GM19238 (cell line): ENCODE data around the gene ARHGAP22.

ENCODE experiments used
- DNase-seq: peaks from one replicate; pipeline ENCODE4 v3.0.0; 2011; ENCODE audit warnings: low spot score; ENCODE audit not compliant: insufficient read length

The ARHGAP22 gene

DNA sequence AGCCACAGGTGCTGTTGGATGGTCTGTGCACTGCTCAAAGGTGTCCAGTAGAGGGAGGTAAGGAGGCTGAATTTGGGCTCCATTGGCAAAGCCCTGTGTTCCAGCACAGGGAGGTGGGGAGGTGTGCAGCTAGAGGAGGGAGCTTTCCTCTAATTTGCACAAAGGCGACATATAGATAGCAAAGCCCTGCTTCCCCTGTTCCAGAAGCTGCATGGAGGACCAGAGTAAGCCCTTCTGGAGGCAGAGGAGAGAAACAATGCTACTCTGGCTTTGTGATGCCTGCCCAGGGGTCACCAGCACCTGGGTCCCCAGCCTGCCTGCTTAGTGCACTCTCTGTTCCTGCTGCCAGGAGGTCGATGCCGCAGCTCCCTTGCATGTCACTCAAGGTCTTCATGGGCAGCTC, 3.4 kb upstream of the ARHGAP22 start:
- DNase-seq, result peak; percentile 70

DNA sequence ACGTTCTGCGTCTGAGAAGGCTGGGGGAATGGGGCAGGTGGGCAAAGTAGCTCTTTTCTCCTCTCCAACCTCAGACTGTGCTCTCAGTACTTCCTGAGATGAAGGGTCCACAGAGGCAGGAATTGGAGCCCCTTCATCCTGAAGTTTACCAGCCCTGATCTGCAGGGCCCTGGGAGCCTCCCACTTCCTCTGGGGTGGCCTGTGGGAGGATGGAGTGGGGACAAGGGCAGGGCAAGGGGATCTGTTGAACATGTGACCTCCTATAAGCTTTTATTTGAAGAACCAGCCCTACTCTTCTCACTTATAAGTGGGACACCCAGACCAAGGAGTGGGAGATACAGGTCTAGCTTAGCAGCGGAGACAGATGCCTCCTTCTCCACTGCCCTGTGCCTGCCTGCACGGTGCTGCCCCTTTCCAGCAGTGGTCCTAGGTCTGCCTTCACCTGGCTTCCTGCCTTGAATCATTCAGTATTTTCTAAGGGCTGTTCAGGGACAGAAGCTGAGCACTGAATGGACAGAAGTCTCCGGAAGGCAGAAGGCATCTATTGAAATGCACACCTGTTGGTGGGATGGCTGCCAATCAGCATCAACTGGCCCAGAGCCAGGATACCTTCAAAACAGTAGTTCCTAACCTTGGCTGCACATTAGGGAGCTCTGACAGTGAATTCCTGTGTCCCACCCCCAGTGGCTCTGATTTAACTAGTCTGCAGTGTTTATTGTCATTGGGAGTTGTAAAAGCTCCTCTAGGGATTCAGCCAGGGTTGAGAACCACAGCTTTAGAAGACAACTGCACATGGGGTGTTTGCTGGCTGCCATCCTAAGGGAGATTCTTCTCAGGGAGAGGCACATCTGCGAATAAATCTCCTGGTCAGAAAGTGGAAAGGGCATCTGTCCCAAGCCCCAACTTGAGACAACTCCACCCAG, 2.7 kb upstream of the ARHGAP22 start:
- DNase-seq, result no peak

GRCh38 chr10:48606530-48607355, 1.9 kb upstream of the ARHGAP22 start:
- DNase-seq, result no peak

DNA sequence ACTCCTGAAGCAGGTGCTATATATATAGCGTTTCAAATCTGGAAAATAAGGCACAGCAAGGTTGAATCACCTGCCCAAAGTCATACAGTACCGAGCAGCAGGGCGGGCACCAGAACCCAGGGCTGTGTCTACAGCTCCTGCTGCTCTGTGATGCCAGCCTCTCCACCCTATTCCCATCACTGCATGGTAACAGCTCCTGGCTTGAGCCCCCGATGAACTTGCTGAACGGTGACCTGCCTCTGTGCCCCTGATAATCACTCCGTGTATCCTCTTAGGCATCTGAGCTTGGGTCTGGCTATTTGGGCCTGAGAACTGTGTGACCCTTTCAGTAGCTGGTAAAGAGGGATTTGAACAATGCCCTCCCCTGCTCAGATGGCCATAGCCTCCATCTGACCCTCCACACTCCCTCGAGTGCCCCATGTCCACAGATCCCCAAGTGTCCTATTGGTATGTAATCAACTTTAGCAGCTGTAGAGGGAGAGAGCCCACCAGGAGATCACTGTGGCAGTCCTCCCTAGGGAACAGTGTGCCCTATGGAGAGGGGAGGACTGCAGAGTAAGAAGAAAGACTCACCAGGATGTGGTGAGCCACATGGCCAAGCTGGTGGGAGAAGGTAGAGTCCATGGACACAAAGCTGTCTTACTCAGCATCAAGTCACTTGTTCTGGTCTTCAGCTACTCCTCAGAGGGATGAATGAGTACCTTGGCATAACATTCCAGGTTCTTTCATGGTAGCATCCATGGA, 1.1 kb upstream of the ARHGAP22 start:
- no peak for DNase-seq

- DNase-seq, result no peak
These were observed 558 bp downstream of the ARHGAP22 start for GRCh38 chr10:48604039-48604990.

DNA sequence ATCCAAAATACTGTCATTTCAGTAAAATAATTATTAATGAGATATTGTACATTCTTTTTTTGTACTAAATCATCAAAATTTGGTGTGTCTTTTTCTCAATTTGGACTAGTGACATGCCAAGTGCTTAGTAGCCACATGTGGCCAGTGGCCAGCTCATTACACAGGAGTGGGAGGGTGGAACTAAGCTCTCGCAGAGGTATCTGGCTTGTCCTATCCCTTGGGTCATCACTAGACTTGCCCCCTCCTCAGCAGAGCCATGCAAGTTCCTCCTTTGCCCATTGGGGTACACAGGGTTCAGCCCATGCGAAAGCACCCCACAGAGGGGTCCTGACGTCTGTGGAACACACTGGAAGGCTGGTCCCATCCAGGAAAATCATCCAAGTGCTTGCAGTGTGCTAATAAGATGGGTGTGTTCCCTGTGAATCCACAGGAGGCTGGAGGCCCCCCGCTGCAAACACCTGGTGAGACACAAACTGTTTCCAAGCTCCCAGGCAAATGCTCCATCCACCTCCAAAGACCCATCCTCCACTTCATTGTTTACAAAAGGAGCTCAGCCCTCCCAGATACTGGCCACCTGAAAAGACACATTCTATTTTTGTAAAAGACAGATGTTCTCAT, 1.3 kb downstream of the ARHGAP22 start:
- DNase-seq, result no peak

DNA sequence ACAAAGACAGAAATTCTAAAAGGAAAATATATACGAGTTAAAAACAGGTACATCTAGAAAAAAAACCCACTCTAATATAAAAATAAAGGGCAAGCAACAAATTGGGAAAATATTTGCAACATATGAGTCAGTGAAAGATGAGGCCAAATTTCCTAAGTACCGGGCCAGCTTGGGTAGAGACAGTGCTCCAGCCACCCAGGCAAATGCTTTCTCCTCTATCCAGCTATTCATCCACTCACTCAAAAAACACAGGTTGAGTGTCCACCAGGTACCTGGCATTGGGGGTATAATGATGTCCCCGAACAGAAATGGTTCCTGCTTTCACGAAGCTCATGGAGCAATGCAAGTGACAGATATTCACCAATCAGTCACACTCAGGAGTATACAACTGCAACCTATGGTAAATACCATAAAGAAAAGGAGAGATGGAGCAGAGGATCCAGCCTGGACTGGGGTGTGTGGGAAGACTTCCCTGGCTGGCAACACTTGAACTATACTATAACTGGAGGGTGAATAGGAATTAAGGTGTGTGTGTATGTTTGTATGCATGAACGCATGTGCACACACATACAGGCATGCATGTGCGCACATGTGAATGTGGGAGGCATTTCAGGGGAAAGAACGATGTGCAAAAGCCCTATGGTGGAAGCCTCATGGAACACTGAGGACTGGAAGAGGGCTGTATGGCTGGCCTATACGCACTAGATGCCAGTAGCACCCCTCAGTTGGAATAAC, 2.3 kb downstream of the ARHGAP22 start:
- DNase-seq, result no peak

DNA sequence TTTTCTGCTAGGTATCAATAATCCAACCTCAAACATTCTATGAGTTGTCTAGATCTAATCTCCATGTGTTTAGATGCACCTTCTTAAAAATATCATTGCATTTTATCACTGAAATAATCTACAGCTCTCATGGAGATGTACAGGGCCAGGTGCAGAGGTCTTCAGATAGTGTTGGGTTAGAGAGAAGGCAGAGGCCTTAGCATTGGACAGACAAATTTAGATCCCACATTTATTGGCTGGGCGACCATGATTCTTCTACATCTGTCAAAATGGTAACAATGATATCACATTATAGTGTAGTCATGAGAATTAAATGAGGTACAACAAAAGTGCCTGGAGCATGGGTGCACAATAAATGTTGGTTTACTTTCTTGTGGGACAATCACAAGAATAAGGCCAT, 3.1 kb downstream of the ARHGAP22 start:
- no peak for DNase-seq

DNA sequence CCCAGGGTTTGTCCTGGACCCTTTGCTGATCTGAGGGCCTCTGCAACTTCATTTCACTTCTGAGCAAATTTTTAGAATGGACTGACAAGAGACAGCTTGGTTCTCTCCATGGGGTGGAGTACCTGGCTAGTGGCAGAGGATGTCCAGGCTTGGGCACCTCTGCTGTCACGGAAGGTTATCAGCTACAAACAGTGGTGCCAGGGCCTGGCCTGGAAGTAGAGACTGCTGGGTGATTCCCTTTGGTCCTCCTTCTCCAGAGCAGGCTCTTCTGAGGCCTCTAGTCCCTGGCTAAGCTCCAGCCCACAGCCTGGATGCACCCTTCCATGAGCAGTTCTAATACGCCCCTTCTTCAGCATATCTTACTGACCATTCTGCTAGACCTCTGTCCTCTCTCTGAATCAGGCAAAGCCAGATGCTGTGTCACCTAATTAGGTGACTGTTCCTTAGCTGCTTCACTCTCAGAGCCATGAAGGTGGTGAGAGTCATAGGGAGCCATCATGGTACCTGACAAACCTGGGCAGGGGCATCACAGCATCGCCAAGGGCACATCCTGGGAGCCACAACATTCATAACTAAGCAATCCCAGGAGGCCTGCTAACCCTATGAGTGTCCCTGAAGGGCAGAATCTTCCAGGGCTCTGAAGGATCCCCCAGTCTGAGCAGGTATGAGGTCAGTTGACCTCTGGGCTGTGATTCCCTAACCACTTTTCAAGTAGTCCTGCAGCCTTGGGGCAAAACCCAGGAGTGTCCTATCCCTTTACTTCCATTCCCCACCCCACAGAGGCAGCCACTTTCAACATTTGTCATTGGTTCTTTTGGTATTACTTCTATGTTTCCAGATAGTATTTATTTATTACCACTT, 4.0 kb downstream of the ARHGAP22 start:
- no peak for DNase-seq

DNA sequence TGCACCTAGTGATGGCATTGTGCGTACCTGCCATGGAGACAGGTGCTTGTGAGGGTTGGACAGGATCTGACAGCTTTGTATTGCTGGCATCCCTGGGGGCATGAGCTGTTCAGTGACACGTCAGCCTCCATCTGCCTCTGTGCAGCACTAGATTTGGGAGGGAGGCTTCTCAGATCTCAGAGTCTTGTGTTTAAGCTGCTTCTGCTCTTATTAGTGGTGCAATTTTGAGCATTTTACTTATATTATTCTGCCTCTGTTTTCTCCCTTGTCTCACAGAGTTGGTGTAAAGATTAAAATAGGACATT, 5.1 kb downstream of the ARHGAP22 start:
- DNase-seq, result no peak

- DNase-seq, result no peak
These were observed 5.7 kb downstream of the ARHGAP22 start for GRCh38 chr10:48598936-48599829.

- no peak for DNase-seq
These were observed 6.5 kb downstream of the ARHGAP22 start for GRCh38 chr10:48598243-48598935.

- DNase-seq, result no peak
These were observed 9.3 kb downstream of the ARHGAP22 start for GRCh38 chr10:48595539-48595932.

GRCh38 chr10:48594803-48595538, 9.9 kb downstream of the ARHGAP22 start:
- DNase-seq, result no peak

DNA sequence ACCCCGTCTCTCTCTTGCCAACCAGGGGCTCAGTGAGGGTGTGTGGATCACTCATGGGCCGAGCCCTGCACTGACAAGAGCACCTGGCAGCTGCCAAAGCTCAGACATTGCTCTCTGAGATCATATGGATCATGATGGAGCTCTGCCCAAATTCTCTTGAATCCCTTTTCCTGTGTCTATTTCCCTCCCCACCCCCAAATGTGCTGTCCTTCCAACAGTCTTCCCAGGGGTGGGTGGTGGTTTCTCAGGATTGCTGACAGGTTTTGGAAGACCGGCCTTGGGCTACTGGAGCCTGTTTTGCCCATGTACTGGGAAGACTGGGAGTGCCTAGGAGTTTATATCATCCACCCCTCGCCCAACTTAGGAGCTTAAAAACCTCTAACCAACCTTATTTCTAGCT, 10.5 kb downstream of the ARHGAP22 start:
- no peak for DNase-seq

- no peak for DNase-seq
These were observed 12.5 kb downstream of the ARHGAP22 start for GRCh38 chr10:48592346-48592745.
